ENCODE results near the gene OR11H6.
"Not testable (repeated sequence)": the region's sequence is repeated elsewhere in the genome, so short reads cannot be mapped to it uniquely, and the experiment has no call there.

OR11H6 gene

DNA sequence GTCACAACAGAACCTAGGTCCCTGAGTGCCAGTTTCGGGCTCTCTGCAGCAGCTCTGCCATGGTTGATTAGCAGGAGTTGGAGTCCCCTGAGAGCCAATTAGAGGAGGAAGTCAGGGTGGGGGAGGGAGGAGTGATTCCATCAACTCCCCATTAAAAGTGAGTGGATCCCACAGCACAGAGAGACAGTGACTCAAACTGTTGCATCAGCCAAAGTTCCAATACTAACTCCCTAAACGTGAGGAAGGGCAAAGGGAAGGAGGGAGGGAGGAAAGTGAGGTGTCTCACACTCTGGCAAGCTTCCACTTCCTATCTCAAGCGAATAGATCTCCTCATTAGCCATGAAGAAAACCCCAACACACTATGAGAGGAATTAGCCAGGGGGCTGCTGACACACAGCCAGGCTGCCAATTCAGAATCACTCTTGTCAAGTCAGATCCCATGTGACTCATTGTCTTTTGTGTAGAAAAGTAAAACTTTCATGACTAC lies 39.2 kb downstream of the OR11H6 start:
- TF ChIP-seq, protein P1, sequence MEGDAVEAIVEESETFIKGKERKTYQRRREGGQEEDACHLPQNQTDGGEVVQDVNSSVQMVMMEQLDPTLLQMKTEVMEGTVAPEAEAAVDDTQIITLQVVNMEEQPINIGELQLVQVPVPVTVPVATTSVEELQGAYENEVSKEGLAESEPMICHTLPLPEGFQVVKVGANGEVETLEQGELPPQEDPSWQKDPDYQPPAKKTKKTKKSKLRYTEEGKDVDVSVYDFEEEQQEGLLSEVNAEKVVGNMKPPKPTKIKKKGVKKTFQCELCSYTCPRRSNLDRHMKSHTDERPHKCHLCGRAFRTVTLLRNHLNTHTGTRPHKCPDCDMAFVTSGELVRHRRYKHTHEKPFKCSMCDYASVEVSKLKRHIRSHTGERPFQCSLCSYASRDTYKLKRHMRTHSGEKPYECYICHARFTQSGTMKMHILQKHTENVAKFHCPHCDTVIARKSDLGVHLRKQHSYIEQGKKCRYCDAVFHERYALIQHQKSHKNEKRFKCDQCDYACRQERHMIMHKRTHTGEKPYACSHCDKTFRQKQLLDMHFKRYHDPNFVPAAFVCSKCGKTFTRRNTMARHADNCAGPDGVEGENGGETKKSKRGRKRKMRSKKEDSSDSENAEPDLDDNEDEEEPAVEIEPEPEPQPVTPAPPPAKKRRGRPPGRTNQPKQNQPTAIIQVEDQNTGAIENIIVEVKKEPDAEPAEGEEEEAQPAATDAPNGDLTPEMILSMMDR (IDR thresholded peaks at IDR 0.05; ENCODE audit: low read depth, low read length, missing control alignments), result no peak
- no peak for DNase-seq (ENCODE audit: low read depth)
- no peak overlapping the region for H3K4me3 ChIP-seq (ENCODE audit: low read depth, low read length)

DNA sequence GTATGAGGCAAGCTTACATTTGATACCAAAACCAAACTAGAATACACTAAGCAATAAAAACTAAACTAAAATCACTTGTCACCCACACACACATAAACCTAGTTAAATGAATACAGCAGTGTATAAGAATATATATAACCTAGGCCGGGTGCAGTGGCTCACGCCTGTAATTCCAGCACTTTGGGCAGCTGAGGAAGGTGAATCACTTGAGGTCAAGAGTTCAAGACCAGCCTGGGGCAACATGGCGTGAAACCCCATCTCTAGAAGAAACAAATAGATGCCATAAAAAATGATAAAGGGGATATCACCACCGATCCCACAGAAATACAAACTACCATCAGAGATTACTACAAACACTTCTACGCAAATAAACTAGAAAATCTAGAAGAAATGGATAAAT lies 40.9 kb downstream of the OR11H6 start:
- H3K4me3 ChIP-seq (ENCODE audit: low read depth, low read length); DNase-seq (ENCODE audit: low read depth): not testable (repeated sequence)

DNA sequence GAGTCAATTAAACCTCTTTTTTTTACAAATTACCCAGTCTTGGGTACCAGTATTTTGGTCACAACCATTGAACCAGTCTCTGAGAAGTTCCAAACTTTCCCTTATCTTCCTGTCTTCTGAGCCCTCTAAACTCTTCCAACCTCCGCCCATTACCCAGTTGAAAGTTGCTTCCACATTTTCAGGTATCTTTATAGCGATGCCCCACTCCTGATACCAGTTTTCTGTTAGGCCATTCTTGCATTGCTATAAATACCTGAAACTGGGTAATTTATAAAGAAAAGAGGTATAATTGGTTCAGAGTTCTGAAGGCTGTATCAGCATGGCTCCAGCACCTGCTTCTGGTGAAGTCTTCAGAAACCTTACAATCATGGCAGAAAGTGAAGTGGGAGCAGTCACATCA lies 50.6 kb downstream of the OR11H6 start:
- TF ChIP-seq, protein P1 (IDR thresholded peaks at IDR 0.05; ENCODE audit: low read depth, low read length, missing control alignments), result no peak
- no peak overlapping the region for H3K4me3 ChIP-seq (ENCODE audit: low read depth, low read length)
- no peak for DNase-seq (ENCODE audit: low read depth)

Data from GM12864 (cell line).